Fibroblast of peridontal ligament (primary cell): Measurements from ENCODE around the gene TIMP3.
"Not testable (repeated sequence)": the region's sequence is repeated elsewhere in the genome, so short reads cannot be mapped to it uniquely, and the experiment has no call there.

ENCODE experiments used
- DNase-seq: peaks from one replicate; pipeline ENCODE4 v3.0.0-alpha.2; 2010; ENCODE audit errors: extremely low read depth

TIMP3 gene

GRCh38 chr22:32801537-32802236, at the start of gene TIMP3:
Gene TIMP3 (plus strand): TSS chr22:32801705. CDS start chr22:32802002, 297 bp downstream.
- DNase-seq = peak; percentile 79

- DNase-seq = no peak
Observed at GRCh38 chr22:32752326-32752725, 49.2 kb upstream of the TIMP3 start.

GRCh38 chr22:32752816-32753520, 48.5 kb upstream of the TIMP3 start:
- DNase-seq = peak; percentile 33

- no peak for DNase-seq
Observed at GRCh38 chr22:32753591-32753990, 47.9 kb upstream of the TIMP3 start.

- DNase-seq = peak; percentile 30
Observed at GRCh38 chr22:32754413-32755041, 47.0 kb upstream of the TIMP3 start.

- DNase-seq = not testable (repeated sequence)
Observed at GRCh38 chr22:32757086-32757762, 44.3 kb upstream of the TIMP3 start.

GRCh38 chr22:32758866-32759385, 42.6 kb upstream of the TIMP3 start:
- no peak for DNase-seq

GRCh38 chr22:32760396-32760795, 41.1 kb upstream of the TIMP3 start:
- DNase-seq = no peak

- DNase-seq = no peak
Observed at GRCh38 chr22:32760815-32761214, 40.7 kb upstream of the TIMP3 start.

- peak; percentile 71 for DNase-seq
Observed at GRCh38 chr22:32761251-32761903, 40.1 kb upstream of the TIMP3 start.

GRCh38 chr22:32764330-32765131, 37.0 kb upstream of the TIMP3 start:
- DNase-seq = peak; percentile 86

GRCh38 chr22:32765132-32765618, 36.3 kb upstream of the TIMP3 start:
- DNase-seq = no peak

GRCh38 chr22:32771756-32772155, 29.7 kb upstream of the TIMP3 start:
- DNase-seq = no peak

- no peak for DNase-seq
Observed at GRCh38 chr22:32775957-32776356, 25.5 kb upstream of the TIMP3 start.

GRCh38 chr22:32776397-32776796, 25.1 kb upstream of the TIMP3 start:
- no peak for DNase-seq

GRCh38 chr22:32776802-32777201, 24.7 kb upstream of the TIMP3 start:
- peak; percentile 63 for DNase-seq

GRCh38 chr22:32777987-32778386, 23.5 kb upstream of the TIMP3 start:
- DNase-seq = no peak

GRCh38 chr22:32780726-32781310, 20.7 kb upstream of the TIMP3 start:
- DNase-seq = no peak

- DNase-seq = peak; percentile 74
Observed at GRCh38 chr22:32781695-32782094, 19.8 kb upstream of the TIMP3 start.
